Lung (tissue), 12 donors: ENCODE measurements around the gene SPATA1. TPM values are rescaled to one million over a fixed set of nuclear protein-coding genes. Genes with fewer than 3 reads are reported as not detected.

Experiments
- ATAC-seq: fragments of 200-7000 bp; cut with Tn5 transposase; one replicate; pipeline ENCODE4 v1.9.1; 2020; ENCODE audit warnings: moderate number of reproducible peaks; ENCODE audit not compliant: insufficient read depth, low FRiP score
- DNase-seq, 3 donors: peaks; one replicate each; pipeline ENCODE4 v3.0.0-alpha.2; 2013 to 2017
- H3K27ac ChIP-seq, 2 donors: one replicate each; pipeline ENCODE4 v1.5.1; 2013; ENCODE audit warnings: mild to moderate bottlenecking in 2 of 2, moderate library complexity in 2 of 2, control low read depth in 1 of 2, inconsistent platforms in 1 of 2, low read depth in 1 of 2, low read length in 1 of 2
- H3K27me3 ChIP-seq, 3 donors: one replicate each; pipeline ENCODE4 v1.5.1; 2013; ENCODE audit warnings: low read length in 2 of 3; ENCODE audit not compliant: control insufficient read depth in 3 of 3, insufficient read depth in 3 of 3
- H3K36me3 ChIP-seq, 4 donors: one replicate each; pipeline ENCODE4 v1.5.1; 2013; ENCODE audit warnings: low read length in 4 of 4, mild to moderate bottlenecking in 1 of 4, moderate library complexity in 1 of 4; ENCODE audit not compliant: control insufficient read depth in 4 of 4, insufficient read depth in 4 of 4
- H3K4me1 ChIP-seq, 5 donors: one replicate each; pipeline ENCODE4 v1.5.1; 2013; ENCODE audit warnings: low read length in 5 of 5, mild to moderate bottlenecking in 2 of 5, moderate library complexity in 1 of 5; ENCODE audit not compliant: control insufficient read depth in 5 of 5, insufficient read depth in 5 of 5
- H3K4me3 ChIP-seq: one replicate; pipeline ENCODE4 v1.5.1; 2013; ENCODE audit warnings: mild to moderate bottlenecking, control low read depth, moderate library complexity
- H3K9ac ChIP-seq, 2 donors: one replicate each; pipeline ENCODE4 v1.5.1; 2013; ENCODE audit warnings: low read length in 2 of 2, control low read depth in 1 of 2; ENCODE audit not compliant: insufficient read depth in 1 of 2
- H3K9me3 ChIP-seq, 4 donors: one replicate each; pipeline ENCODE4 v1.5.1; 2013; ENCODE audit warnings: low read length in 3 of 4, mild to moderate bottlenecking in 1 of 4, moderate library complexity in 1 of 4; ENCODE audit not compliant: control insufficient read depth in 4 of 4, insufficient read depth in 3 of 4
- WGBS, 2 donors: extraction: QIAGEN DNeasy Blood & Tissue Kit; methylation state at CpG; one replicate each; pipeline ENCODE4 v1.1.7; 2013; 5-methylcytosine and 5-hydroxymethylcytosine counted together
- polyA plus RNA-seq, 2 donors: library from polyadenylated mRNA; stranded (reverse); fragments of 200-250 nt; gene quantifications; one replicate each; pipeline ENCODE4 v1.2.1, GENCODE V29; 2013
- total RNA-seq, 2 donors: library from RNA; depleted of rRNA in 1 of 2; stranded (reverse); fragments of >200 nt in 1 of 2; gene quantifications; one replicate each; pipeline ENCODE4 v1.2.1, GENCODE V29; 2014 to 2021
- TF ChIP-seq, protein P1 (sequence below): IDR thresholded peaks from 2 replicates; pipeline ENCODE4 v1.5.1; 2012; ENCODE audit warnings: mild to moderate bottlenecking; ENCODE audit errors: control extremely low read depth, extremely low read depth
- donor health status: control.
- donor health status: control.
- donor health status: Bipolar disorder and iron deficiency.
- donor health status: healthy.
- donor health status: DM: yes; HTN: yes; CAD: no.

SPATA1 gene
- total and polyA plus RNA-seq, 4 donors: 0.71 to 3.9 (median 2.4) TPM

DNA sequence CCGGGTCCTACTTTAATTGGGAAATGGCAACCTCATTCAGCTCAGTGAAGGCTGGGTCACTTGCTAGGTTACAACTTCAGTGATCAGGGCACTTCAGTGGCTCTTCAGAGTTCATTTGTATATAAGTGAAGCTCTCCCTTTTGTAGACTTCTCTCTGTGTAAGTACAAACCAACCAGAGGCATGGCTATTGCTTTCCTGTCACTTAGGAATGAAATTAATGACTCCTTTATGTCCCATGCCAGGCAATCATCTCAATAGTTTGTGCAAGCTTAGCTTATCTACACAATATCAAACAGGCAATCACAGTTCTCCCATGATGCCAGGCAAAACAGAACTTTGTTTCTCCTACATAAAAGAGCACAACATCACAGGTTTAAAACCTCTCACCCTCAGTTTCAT, 90.8 kb downstream of the SPATA1 start:
- no peaks in the 10 kb centered on the region for H3K27me3 ChIP-seq
- peaks cover 0 to 2% (median 0%) of the 10 kb centered on the region in 5 donors for H3K4me1 ChIP-seq
- no peak overlapping the region for H3K9ac ChIP-seq
- DNase-seq: no peak
- no peak overlapping the region for H3K4me3 ChIP-seq
- no peak for ATAC-seq
- no peak overlapping the region for H3K27ac ChIP-seq
- H3K9me3 ChIP-seq: no peaks in the 10 kb centered on the region
- WGBS, 2 donors: 90 to 100% methylated on average over 1 of the region's 1 CpG
- H3K36me3 ChIP-seq: no peaks in the 10 kb centered on the region
- TF ChIP-seq, protein P1, sequence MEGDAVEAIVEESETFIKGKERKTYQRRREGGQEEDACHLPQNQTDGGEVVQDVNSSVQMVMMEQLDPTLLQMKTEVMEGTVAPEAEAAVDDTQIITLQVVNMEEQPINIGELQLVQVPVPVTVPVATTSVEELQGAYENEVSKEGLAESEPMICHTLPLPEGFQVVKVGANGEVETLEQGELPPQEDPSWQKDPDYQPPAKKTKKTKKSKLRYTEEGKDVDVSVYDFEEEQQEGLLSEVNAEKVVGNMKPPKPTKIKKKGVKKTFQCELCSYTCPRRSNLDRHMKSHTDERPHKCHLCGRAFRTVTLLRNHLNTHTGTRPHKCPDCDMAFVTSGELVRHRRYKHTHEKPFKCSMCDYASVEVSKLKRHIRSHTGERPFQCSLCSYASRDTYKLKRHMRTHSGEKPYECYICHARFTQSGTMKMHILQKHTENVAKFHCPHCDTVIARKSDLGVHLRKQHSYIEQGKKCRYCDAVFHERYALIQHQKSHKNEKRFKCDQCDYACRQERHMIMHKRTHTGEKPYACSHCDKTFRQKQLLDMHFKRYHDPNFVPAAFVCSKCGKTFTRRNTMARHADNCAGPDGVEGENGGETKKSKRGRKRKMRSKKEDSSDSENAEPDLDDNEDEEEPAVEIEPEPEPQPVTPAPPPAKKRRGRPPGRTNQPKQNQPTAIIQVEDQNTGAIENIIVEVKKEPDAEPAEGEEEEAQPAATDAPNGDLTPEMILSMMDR: no peak

DNA sequence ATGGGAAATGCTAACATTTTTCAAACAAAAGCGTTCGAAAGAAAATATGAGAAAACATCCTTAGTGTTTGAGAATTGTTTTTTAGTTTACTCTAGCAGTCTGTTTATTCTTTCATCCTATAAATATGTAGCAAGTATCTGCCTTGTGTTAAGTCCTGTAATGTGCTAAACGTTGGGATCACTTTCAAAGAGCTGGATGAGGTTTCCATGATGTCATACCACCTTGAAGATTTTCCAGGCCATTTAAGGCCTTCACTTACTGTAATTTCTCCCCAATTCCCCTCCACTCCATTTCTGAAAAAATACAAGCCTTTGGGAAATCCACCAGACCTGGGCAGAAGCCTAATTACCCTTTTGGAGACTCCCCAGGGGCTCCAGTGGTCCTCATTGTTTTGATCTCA, 92.2 kb downstream of the SPATA1 start:
- Histone ChIP-seq H3K9ac (no peak overlapping the region), H3K36me3 (no peaks in the 10 kb centered on the region), H3K4me1 (peaks cover 0 to 2% (median 0%) of the 10 kb centered on the region in 5 donors), H3K4me3 (no peak overlapping the region), H3K27me3 (no peaks in the 10 kb centered on the region), H3K9me3 (no peaks in the 10 kb centered on the region), H3K27ac (no peak overlapping the region)
- no peak for DNase-seq
- TF ChIP-seq, protein P1: no peak
- WGBS, 2 donors: 73 to 80% methylated on average over 3 of the region's 3 CpGs
- no peak for ATAC-seq

DNA sequence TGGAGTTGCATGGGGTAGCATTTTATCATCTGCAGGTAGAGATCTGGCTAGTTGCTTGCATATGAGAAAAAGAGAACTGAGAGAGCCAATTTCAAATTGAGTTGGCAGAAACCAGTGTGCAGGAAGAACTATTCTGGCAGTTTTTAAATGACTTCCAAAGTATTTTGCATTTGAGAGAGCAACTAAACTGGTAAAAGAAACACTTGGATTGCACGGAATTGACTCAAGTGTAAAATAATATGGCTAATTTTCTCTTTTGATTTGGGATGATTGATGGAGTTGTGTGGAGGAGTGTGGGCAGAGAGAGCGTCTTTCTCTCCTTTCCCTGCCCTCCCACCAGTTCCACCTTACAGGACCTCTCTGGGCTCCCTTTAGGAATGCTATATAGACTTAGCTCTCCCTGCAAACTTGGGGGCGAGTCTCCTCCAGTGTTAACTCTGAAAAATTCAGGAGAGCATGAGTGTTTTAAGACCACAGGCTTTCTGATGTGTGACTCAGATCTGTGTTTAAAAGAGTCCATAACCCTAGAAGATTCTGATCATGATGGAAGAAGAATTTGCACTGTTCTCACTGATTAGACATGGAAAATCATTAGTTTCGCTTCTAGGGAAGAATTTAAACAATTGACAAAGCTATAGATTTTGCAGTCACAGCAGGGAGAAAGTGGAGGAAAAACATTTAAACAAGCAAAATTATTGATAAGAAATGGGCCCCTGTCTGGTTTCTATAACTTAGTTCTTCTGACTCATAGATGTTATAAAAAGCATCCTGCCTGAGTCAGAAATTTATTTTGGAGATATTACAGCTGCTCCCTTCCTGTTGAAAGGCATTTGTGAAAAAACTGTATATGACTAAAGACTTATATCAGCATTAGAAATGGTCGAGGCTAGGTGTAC, 92.9 kb downstream of the SPATA1 start:
- 57 to 82% methylated on average over 5 of the region's 5 CpGs for WGBS, 2 donors
- ATAC-seq (no peak), DNase-seq (no peak)
- no peaks in the 10 kb centered on the region for H3K36me3 ChIP-seq
- peaks cover 0 to 2% (median 0%) of the 10 kb centered on the region in 5 donors for H3K4me1 ChIP-seq
- H3K9ac ChIP-seq: no peak overlapping the region
- peak overlapping the region in 1 of 2 donors; percentile 41 for H3K27ac ChIP-seq
- TF ChIP-seq, protein P1: no peak
- no peaks in the 10 kb centered on the region for H3K27me3 ChIP-seq
- no peak overlapping the region for H3K4me3 ChIP-seq
- peaks cover 0 to 1% (median 0%) of the 10 kb centered on the region in 4 donors for H3K9me3 ChIP-seq
